DMS 273 treated with DMSO at 0.1 percent for 48 hours (cell line): ENCODE data around the gene BCAR3.

Experiments
- DNase-seq: peaks from one replicate; lab custom pipeline; 2025; lab: John Stamatoyannopoulos, UW

BCAR3 gene

DNA sequence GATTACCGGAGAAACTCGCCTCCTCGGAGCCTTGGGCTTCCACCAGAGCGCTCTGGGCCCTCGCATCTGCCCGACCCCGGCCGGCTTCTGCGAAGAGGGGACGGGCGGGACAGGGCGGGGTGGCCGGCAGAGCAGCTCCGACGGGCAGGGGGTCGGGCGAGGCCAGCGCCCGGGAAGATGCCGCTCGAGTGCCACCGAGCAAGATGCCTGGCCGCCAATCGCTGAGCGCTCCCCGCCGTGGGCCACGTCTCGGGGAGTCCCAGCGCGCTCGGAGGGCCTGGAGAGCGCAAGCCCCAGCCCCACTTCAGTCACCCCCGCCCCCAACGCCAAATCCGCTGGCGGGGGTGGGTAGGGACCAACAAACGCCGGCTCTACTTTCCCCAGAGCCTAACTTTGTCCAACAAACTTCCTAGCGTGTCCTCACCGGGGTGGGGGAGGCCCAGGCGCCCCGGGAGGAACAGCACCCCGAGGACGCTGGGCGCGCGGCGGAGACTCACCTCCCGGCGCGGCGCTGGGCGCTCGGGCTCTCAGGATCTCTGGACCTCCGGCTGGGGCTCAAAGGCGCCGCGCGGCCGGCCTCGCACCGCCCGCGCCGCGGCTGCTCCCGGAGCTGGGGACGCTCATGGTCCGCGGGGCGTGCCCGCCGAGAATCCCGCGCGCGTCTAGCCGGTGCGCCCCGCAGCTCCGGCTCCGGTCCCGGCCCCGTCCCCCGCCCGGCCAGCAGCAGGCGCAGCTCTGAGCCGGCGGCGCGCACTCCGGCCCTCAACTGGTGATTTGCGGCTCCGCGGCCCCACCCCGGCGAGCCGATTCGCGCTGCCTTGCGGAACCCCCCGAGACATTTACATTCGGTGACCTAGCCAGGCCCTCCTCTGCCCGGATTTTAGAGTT, at the start of gene BCAR3:
Gene BCAR3, minus strand, starts transcription at position 737 of the 888 bp plus-strand sequence. CDS start 6,907 bp downstream, outside the sequence.
- peak; percentile 28 for DNase-seq

DNA sequence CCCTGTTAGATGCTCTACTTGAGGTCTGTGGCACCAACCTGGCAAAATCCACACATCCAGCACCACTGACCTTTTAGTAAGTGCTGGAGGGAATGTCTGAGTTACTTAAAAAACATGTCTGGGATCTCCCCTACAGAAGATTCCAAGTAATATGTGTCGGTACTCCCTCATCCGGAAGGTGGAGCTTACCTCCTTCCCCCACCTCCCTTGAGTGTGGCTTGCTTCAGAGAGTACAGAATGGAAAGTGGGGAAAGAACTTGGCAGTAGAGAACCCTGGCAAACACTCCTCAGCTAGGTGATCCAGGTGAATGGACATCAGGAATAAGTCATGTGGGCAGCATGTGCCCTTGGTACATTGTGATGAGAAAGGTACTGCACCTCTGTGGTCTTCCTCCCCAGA, 49.0 kb upstream of the BCAR3 start:
- DNase-seq = no peak

DNA sequence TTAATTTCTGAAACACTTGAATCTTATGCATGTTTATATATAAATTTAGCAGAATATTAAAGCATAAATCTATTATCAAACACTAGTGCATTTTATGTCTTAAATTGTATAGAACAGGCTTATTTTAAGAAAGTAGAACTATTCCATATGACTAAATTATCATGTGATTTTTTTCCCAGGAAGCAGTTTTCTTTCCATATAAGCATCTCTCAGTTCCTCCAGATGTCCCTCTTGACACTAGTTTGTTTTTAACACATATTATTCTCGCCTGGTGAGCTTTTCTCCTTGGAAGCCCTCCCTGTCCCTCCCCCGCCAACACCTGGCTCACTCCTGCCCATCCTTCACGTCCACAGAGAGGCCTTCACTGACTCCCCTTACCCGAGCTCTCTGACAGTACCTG, 48.3 kb upstream of the BCAR3 start:
- DNase-seq = no peak

DNA sequence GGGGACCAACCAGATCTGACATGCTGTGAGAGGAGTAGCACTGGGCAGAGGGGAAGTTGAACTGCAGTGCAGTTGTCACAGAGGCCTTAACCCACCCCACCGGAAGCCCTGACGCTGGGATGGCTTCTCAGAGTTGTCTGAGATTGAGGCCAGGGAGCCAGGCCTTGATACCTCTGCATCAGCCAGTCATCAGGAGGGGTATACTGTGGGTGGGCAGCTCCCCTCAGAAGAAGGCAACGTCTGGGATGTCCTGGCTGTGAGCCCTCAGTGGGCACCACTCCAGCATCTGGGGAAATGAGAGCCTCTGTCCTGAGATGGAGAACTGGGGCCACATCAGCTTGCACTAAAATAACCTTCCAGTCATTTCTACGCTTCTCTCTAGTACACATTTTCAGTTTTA, 47.9 kb upstream of the BCAR3 start:
- no peak for DNase-seq

DNA sequence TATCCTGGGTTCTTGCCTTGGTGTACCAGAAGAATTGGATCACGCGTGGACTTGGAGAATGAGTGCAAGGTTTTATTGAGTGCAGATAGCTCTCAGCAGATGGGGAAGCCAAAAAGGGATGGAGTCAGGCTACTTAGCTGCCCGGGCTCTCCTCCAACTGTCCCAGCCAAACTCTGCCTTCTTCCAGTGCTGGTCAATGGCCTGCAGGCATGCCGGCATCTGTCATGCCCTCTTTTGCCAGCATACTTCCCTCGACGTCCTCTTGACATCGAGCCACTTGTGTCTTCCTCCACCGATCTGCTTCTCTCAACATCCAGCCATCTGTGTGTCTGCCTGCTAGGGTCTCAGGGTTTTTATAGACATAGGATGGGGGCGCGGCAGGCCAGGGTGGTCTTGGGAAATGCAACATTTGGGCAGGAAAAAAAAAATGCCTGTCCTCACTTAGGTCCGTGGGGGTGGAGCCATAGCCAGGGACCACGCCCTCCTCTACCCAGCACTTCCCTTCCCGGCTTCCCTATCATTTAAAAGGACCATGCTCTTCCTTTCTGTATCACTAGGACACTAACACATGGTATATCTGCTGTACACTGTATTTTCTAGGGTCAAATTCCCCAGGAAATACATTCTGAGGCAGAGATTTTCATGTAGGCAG, 47.0 kb upstream of the BCAR3 start:
- DNase-seq = peak; percentile 13

DNA sequence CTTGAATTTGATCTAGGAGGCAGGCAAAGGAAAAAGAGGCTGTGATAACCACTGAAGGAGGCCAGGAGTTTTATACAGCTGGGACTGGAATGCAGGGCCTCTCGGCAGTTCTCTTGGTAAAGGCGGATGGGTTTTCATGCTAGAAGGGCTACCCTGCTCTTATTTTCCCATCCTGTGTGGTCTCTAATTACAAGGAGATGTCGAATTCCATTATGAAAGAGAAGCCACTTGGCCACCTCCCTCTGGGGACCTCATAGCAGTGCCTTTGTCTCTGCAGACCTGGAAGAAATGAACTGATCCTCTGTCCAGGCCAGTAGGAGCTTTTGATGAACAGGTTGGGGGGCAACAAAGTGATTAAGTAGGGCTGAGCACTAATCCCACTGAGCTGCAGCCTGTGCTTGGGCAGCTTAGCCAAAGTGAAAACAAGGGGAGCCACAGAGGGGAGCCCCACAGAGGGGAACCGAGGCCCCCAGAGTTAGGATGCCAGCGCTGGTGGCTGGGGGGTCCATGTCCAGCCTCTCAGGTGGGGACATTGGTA, 42.2 kb upstream of the BCAR3 start:
- DNase-seq = no peak

DNA sequence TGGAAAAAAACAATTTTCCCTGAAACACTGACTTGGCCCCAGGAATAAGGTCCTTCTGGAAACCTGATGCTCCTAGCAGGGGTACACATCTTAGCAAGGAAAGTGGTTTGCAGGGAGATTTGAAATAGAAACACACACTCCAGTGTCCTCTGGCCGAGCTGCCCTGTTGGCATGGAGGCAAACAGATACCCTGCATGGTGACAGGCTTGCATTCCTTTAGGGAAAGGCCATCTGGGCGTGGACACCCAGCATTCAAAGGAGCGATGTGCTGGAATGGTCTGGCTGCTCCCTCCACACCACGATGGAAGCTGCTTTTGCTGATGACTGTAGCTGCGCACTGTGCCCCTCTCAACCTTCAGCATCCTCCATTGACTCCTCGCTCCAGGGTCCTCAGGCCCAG, 41.5 kb upstream of the BCAR3 start:
- no peak for DNase-seq

DNA sequence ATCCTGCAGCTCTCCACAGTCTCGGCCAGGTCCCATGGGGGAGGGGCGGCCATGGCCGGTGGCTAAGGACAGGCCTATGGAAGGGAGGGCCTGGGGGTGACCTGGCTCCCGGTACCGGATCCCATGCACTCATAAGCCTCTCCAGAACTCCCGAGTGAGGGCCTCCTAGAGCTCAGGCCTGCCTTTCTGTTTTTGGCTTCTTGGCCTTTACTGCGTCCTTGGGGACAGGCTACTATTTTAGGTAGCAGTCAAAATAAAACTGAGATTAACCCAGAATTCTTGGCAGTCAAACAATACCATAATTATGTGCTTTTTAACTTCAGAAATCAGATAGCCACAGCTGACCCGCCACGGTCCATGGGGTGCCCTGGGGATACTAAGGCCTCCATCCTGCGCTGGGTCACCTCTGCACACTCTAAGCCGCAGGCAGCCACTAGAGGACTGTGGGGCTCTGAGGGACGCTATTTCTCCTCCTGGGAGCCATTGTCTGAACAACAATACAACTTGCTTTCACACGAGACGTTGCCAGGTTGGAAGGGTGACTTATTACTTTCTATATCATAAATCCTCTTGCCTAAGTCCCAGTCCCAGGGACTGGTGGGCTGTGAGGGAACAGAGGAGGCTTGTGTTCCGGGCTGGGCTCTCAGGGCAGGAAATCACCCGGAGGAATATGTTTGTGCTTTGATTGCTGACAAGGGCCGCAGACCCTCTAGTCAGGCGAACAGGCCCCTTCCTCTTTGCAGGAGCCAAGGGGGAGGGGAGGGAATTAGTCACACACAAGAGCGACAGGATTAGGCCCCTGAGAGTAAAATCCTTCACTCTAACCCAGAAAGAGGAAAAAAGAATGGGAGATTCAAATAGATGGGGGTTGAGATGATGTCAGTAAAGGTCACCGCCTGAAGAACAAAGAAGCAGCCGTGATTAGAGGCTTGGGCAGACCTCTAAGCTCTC, 40.7 kb upstream of the BCAR3 start:
- DNase-seq = no peak

DNA sequence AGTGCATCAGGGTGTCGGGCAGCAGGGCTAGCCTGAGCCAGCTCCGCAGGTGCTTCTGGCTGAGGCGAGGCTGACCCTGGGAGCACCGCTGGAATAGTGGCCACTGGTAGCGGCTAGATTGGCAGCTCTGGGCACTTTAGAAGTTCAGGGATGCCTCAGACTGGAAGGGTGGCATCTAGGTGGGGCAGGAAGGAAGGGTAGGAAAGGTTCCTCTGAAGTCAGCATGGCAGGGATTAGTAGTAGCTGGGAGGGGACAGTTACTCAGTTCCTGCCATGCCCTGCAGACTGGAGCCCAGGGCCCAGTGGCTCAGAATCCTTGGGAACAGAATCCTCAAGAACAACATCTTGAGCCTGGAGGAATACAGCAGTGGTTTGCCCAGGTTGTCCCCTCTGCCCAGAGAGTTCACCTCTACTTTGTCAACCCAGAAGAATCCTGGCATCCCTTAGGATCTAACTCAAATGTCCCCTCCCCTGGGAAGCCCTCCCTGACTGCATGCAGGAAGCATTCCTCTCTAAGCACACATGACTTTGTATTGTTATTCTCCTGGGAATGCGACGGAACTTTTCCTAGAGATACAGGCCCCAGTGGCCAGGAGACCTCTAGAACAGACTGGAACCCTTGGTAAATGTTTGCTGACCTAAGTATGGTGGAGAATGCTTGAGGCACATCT, 39.5 kb upstream of the BCAR3 start:
- DNase-seq = no peak

DNA sequence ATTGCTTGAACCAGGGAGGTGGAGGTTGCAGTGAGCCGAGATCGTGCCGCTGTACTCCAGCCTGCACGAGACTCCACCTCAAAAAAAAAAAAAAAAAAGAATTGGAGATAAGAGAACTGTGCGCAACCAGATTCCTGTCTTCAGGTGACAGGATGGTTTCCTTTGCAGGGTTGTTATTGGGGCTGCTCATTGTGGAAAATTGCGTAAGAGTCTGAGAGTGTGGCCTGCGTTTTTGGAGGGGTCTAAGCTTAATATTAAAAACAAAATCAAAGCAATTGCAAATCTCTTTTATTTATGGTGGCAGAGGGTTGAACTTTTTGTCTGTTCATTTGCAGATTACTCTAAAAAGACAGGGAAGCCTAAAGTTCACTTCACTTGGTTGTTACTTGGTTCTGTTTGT, 36.0 kb upstream of the BCAR3 start:
- DNase-seq = no peak

DNA sequence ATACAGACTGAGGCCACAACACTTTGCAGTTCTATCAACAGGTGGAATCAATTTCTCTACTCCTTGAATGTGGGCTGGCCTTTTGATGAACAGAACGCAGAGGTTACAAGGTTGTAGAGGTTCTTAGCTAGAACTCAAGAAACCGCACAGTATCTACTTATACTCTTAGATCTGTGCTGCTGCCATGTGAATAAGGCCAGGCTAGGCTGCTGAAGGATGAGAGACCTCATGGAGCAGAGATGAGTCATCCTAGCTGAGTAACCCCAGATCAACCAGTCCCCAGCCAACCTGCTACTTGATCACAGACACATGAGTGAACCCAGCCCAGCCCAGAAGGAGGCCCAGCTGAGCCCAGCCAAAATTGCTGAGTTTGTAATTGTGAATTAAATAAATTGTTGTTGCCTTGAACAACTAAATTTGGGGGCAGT, 35.3 kb upstream of the BCAR3 start:
- no peak for DNase-seq

DNA sequence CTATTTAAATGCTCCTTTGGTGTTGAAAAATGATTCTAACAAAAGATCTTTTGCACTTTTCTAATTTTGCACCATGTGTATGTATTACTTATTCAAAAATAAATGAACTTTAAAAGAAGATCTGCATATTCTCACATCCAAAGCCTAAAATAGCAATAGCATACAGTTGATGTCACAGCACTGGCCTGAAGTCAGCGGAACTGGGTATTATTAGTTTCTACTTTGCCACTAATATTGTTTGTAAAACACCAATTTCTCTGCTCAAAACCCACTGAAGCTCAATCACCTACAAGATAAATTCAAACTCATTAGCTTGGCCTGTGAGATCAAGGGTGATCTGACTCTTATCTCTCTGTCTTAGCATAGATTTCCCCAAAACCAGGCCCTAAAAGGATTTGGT, 34.5 kb upstream of the BCAR3 start:
- DNase-seq = no peak

DNA sequence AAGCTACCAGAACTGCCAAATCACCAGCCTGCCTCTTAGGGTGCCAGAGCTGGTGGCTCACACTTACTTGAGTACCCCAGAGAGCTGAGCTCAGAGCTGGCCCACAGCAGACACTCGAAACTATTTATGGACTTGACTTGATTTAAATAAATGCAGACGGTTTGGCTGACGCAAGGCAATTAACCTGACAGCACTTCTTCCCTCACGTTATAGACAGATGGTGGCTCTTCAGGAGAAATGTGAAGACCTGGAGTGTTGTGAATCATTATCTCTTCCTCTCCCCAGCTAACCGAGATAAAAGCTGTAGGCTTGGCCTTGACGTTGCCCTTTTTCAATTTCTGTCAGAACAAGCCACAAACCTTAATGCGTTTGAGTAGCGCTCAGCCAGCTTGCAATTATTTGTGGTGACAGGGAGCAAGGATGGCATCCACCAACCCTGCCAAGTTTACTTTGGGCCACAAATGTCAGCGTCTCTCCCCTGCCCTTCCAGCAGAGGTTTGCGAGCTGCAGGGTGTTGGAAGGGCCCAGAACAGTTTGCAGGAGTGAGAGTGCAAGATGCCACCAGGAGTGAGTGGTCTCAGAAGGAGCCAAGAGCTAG, 34.0 kb upstream of the BCAR3 start:
- peak; percentile 10 for DNase-seq

DNA sequence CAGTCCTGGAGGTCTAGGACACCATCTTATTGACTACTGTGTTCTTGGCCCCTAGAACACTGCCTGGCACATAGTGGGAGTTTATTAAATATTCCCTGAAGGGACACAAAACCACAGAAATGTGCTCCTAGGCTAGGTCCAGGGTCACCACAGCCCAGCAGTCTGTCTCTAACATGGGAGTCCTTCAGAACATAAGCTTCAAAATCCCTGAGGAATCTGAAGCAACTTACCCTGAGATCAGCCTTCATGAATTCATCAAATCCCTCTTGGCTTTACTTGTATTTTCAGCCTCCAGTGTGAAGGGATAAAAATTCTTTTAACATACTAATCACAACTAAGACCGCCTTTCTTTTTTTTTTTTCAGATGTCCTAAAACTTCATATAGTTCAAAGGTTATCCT, 32.7 kb upstream of the BCAR3 start:
- DNase-seq = no peak

DNA sequence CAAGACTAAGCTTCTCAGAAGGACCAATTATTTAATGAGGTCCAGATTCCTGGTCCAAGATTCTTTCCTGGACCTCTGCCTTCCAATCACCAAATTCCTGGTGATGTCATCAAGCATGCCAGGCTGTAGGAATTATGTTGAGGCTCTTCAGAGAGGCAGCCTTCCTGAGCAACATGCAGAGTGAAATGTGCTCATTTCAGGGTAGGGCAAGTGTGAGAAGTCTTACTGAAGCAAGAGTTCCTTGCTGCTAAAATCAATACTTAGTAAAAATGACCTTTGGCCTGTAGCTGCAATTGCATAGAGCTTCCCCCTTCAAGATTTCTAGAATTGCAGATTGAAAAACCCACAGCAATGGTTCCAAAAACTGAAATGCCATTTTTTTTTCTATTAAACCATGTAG, 31.7 kb upstream of the BCAR3 start:
- DNase-seq = no peak

DNA sequence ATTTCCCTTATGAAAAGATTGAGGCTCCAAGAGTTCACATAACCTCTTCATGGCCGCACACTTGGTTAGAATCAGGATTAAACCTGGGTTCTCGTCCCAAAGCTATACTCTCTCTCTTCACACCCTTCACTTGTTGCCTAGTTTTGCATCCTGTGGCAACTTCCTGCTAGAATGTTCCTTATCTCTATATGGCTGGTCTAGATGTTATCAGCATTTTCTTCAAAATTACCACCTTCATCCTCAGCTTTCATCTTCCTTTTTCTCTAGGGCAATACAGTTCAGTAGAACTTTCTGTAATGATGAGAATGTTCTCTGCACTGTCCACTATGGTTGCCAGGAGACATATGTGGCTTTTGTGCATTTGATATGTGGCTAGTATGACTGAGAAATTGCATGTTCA, 31.1 kb upstream of the BCAR3 start:
- no peak for DNase-seq

DNA sequence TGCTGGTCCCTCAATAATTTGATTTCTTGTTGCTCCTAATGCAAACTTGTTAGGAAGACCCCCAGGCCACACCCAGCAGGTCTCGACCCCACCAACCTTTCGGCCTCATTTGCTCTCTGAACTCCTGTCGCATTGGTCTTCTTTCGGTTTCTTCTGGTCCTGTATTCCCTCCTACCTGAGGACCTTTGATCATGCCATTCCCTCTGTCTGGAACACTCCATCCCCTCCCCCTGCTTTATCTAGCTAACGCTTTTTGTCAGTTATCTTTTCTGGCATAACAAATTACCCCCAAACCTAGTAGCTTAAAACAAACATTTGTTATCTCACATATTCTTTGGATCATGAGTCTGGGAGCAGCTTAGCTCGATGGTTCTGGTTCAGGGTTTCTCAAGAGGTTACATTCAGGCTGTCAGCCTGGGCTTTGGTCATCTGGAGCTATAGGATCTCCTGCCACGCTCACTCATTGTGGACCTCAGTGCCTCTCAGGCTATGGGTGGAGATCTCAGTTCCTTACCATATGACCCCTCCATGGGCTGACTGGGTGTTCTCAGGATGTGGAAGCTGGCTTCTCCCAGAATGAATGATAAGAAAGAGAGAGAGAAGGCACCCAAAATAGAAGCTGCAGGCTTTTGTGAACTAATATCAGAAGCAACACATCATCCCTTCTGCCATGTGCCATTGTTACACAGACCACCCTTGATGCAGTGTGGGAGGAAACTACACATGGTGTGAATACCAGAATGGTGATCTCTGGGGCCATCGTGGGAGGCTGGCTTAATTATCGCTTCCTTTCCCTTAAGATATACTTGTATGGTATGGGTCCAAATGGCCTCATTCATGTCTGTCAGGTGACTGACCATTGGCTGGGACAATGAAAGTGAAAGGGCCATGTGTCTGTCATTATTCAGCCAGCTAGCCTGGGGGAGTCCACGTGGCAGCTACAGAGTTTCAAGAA, 29.1 kb upstream of the BCAR3 start:
- no peak for DNase-seq

DNA sequence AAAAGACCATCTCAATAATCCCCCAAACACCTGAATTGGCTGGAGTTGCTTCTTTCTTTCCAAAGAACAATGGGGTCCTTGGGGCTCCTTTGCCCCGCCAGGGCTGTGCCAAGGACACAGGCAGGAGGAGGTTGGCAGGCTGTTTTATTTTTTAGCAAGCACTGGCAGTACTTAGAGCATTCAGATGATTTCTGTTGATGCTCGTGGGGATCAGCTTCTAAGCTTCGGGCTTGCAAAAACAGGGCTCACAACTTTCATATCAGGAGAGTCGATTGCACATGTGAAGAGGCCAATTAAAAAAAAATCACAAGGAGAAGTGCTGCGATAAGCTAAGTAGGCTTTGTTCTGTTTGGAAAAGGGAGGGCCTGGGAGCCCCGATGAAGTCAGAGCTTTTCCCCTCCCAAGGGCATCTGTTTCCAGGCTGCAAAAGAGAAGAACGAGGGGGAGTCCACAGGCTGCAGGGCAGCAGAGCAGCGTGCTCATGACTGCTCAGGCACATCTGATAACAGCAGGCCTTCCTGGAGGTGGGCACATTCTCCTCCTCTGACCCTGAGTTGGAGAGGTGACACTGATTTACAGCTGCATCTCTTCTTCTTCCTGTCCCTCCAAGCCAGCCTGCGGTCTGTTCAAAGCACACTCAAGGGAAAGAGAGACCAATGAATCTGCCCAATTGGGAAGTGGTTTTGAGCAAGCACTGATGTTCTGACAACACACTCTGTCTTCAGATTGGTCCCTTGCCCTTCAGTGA, 27.3 kb upstream of the BCAR3 start:
- no peak for DNase-seq

DNA sequence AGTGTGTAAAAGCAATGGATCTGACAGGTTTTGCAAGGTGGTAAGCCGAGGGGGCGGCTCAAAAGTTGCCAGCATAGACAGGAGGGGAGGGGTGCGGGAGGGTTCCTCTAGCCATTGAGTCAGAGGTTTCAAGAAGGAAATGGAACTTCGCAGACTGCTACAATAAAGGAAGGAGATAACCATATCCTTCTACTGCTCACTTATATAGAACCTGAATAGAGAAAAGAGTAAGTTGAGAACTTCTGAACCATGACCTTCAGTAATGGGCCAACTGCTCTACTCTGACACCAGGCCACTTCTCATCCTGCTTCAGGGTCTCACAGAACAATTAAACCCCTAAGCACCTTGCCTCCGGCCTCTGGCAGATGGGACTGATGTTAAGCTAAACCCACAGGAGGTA, 26.3 kb upstream of the BCAR3 start:
- no peak for DNase-seq
